ENCODE results near the gene ZSCAN10. TPM values are rescaled to one million over a fixed set of nuclear protein-coding genes. Genes with fewer than 3 reads are reported as not detected.

Gene ZSCAN10
- total and polyA plus RNA-seq, 9 of the 15 experiments (the other 6 are each of a cell fraction or from before 2014, with no cell fraction given) = 0.22 TPM; not detected in 8

DNA sequence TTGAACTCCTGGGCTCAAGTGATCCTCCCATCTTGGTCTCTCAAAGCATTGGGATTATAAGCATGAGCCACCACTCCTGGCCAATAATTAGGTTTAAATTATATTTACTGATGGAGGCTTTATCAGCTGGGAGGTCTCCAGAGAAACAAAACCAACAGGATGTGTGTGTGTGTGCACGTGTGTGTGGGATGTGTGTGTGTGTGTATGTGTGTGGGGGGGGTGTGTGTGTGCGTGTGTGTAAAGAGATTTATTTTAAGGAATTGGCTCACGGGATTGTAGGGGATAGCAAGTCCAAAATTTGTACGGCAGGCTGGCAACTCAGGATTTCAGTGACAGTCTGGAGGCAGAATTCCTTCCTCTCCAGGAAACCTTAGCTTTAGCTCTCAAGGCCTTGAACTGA is 48.1 kb downstream of the ZSCAN10 start:
- ChIA-PET POLR2A (interaction anchor here (0.5 to 1.2 kb wide), 5 partner anchors 12 to 1894 kb away, joined by 3 to 5 read pairs (median 3); no protein-coding TSS in a partner anchor), CTCF (ENCODE audit: low intra/inter-chr PET ratio) (no interaction called here)
- BruUV-seq (replicated peaks) = no TSS peak
- no peak overlapping the region for H3K27ac ChIP-seq (ENCODE audit: extremely low read depth, low read depth, low read length)
- H2AFZ ChIP-seq (ENCODE audit: low read depth, low read length) = no peak overlapping the region
- TF ChIP-seq, protein P1, sequence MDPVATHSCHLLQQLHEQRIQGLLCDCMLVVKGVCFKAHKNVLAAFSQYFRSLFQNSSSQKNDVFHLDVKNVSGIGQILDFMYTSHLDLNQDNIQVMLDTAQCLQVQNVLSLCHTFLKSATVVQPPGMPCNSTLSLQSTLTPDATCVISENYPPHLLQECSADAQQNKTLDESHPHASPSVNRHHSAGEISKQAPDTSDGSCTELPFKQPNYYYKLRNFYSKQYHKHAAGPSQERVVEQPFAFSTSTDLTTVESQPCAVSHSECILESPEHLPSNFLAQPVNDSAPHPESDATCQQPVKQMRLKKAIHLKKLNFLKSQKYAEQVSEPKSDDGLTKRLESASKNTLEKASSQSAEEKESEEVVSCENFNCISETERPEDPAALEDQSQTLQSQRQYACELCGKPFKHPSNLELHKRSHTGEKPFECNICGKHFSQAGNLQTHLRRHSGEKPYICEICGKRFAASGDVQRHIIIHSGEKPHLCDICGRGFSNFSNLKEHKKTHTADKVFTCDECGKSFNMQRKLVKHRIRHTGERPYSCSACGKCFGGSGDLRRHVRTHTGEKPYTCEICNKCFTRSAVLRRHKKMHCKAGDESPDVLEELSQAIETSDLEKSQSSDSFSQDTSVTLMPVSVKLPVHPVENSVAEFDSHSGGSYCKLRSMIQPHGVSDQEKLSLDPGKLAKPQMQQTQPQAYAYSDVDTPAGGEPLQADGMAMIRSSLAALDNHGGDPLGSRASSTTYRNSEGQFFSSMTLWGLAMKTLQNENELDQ (CRISPR knock-in tag; IDR thresholded peaks at IDR 0.05; ENCODE audit: borderline replicate concordance) = no peak
- TF ChIP-seq, protein P2, sequence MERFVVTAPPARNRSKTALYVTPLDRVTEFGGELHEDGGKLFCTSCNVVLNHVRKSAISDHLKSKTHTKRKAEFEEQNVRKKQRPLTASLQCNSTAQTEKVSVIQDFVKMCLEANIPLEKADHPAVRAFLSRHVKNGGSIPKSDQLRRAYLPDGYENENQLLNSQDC (CRISPR knock-in tag; IDR thresholded peaks at IDR 0.05) = no peak
- DNase-seq (ENCODE audit: extremely low read depth in 1 of 4, low spot score in 3 of 4) (no peak), ATAC-seq (no peak), FAIRE-seq (no peak)
- no peaks in the 10 kb centered on the region for H3K9me3 ChIP-seq (replicated peaks; ENCODE audit: control insufficient read depth, insufficient read depth, low read depth, low read length)
- no peaks in the 10 kb centered on the region for H3K36me3 ChIP-seq (ENCODE audit: control insufficient read depth, insufficient read depth, low read length)
- H3K27me3 ChIP-seq (ENCODE audit: control insufficient read depth in 2 of 2, insufficient read depth in 2 of 2, low read length in 2 of 2) = peaks cover 5 to 39% of the 10 kb centered on the region in 2 experiments; a peak in 4 of 5 replicates
- no peak overlapping the region for H3K9ac ChIP-seq (ENCODE audit: insufficient read depth in 1 of 2, low read depth in 2 of 2, low read length in 2 of 2)
- WGBS (ENCODE audit: insufficient coverage, low coverage, missing lambda C conversion rate) = 20% methylated on average over 4 of the region's 4 CpGs
- no peak overlapping the region for H3K4me3 ChIP-seq
- no peaks in the 10 kb centered on the region; the same call in 1 of the 2 replicates for H4K20me1 ChIP-seq (replicated peaks; ENCODE audit: control insufficient read depth, insufficient read depth, low read length)
- intact Hi-C loops (cut with micrococcal nuclease) (loop anchor here (10.0 kb wide), 1 partner anchor 124 kb away; no protein-coding TSS in a partner anchor), in situ Hi-C loops (cut with MboI) (no loop called here)
- H3K9me1 ChIP-seq (ENCODE audit: control insufficient read depth, insufficient read depth, low read length) = no peaks in the 10 kb centered on the region
- H3K79me2 ChIP-seq (ENCODE audit: control insufficient read depth, insufficient read depth, low read length) = no peaks in the 10 kb centered on the region
- H3K4me1 ChIP-seq (replicated peaks in 1 of 2; ENCODE audit: control insufficient read depth in 2 of 2, insufficient read depth in 2 of 2, low read length in 2 of 2) = peaks cover 3 to 25% of the 10 kb centered on the region in 2 experiments; a peak in 3 of 5 replicates
- no peak overlapping the region for H3K4me2 ChIP-seq (ENCODE audit: insufficient read depth, low read length)
